Inflammatory macrophage treated with lipopolysaccharide for 1 hour (primary cell): ENCODE data around the gene ITGA3.

Experiments
- DNase-seq, 2 donors: peaks; one replicate each; pipeline ENCODE4 v3.0.0-alpha.2; 2020 to 2022

The ITGA3 gene

GRCh38 chr17:50055426-50056216 lies at the start of gene ITGA3:
ITGA3 (plus strand) TSS chr17:50056110; CDS start chr17:50056440, 330 bp downstream.
- DNase-seq = peak; percentile 21 to 53

DNA sequence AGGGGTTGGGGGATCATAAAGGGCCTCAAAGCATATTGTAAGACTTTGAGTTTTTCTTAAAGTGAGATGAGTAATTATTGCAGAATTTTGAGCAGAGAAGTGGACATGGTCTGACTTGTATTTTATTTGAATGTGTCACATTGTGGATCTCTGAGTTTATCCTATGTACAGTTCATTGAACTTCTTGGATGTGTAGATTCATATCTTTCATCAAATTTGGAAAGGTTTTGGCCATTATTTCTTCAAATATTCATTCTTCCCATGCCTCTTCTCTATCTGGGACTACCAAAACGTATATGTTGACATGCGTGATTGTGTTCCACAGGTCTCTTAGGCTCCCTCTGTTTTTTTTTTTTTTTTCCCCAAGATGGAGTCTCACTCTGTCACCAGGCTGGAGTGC lies 46.6 kb upstream of the ITGA3 start:
- no peak for DNase-seq

- DNase-seq = no peak
These were observed 42.8 kb upstream of the ITGA3 start for GRCh38 chr17:50013079-50013478.

DNA sequence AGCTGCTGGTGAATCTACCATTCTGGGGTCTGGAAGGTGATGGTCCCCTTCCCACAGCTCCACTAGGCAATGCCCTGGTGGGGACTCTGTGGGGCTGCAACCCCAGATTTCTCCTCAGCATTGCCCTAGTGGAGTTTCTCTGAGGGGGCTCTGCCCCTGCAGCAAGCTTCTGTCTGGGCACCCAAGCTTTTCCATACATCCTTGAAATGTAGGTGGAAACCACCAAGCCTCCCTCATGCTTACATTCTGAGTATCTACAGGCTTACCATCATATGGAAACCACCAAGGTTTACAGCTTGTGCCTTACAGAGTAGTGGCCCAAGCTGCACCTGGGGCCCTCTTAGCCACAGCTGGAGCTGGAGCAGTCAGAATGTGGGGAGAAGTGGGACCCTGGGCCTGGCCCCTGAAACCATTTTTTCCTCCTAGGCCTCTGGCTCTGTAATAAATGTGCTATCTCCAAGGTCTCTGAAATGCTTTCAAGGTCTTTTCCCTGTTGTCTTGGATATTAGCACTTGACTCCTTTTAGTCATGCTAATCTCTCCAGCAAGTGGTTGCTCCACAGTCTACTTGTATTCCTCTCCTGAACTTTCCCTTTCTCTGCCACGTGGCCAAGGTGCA lies 41.3 kb upstream of the ITGA3 start:
- no peak for DNase-seq

DNA sequence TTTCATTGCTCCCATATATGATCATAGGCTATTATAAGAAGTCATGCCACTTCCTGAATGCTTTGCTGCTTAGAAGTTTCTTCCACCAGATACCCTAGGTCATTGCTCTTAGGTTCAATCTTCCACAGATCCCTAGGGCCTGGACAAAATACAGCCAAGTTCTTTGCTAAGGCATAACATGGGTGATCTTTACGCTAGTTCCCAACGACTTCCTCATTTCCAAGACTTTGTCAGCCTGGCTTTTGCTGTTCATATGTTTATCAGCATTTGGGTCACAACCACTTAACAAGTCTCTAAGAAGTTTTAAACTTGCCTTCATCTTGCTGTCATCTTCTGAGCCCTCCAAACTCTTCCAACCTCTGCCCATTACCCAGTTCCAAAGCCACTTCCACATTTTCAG lies 40.8 kb upstream of the ITGA3 start:
- no peak for DNase-seq

DNA sequence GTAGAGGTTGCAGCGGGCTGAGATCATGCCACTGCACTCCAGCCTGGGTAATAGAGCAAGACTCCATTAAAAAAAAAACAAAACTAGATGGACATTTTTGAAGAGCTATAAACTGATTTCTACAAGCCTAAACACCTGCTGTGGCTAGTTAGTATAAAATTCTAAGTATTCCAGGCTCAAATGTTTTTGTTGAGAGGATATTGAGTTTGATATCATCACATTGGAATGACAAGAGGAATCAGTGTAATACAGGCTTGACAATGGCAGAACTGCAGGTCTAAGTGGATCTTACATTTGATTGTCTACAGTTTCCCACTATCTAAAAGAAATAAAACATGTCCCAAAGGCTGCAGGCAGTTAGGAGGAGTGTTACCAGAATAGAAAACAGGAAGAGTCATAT lies 37.0 kb upstream of the ITGA3 start:
- no peak for DNase-seq

DNA sequence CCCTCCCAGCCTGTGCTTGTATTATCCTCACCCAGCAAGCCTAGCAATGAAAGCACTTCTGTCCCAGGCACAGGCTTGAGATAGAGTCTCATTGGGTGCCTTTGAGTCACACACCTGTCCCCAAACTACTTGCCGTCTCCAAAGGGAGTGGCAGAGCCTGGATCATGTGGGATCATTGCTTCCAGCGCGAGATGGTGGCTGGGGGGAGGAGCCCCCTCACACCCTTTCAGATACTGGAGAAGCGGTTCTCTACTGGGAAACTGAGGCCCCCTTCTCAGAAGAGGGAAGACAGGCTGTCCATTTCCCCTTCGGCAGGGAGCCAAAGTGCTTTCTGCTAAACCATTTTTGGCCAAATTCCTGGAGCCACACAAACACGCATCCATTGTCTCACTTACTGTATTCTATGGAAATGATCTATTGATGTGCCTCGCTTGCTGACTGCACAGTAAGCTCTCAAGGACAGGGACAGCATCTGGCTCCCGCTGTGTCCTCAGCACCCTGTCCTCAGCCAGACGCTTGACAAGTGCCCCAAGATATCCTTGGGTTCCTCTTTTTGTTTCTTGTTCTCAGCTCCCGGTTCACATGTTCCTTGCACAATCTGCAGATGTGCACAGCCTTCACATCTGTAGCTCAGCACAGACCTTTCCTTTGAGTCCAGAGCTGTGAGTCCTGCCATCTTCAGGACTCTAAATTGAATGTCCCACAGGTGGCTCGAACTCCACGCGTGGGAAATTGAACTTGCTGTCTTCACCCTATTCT lies 34.9 kb upstream of the ITGA3 start:
- DNase-seq = peak; percentile 30 to 47

GRCh38 chr17:50021681-50022370 lies 34.1 kb upstream of the ITGA3 start:
- DNase-seq = no peak

DNA sequence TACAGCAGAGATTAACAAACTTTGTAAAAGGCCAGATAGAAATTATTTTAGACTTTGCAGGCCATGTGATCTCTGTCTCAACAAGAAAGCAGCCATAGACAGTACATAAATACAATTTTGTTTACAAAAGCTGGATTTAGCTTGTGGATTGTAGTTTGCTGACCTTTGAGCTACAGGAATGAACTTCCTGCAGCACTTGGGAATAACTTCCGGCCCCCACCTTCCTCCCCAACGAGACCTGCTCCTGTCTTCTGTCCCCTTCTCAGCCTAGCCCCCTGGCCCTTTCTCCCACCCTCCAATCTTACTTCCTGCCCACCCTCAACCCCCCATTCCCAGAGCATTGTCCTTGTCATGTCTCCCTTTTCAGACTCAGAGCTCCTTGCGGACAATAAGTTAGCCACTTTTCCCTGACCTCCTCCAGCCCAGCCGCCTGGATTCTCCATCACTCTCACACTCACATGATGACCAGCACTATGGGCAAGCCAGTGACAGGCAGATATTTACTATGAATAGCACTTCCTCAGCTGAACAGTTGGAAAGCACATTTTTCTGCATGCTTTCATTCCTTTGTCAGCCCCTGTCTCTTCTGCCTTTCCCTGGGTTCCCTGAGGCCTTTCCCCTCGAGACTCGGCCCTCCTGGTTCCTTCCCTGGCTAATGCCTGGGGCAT lies 33.3 kb upstream of the ITGA3 start:
- DNase-seq = no peak

GRCh38 chr17:50023520-50023919 lies 32.4 kb upstream of the ITGA3 start:
- DNase-seq = no peak

- DNase-seq = no peak
These were observed 31.1 kb upstream of the ITGA3 start for GRCh38 chr17:50024808-50025207.

- no peak for DNase-seq
These were observed 29.7 kb upstream of the ITGA3 start for GRCh38 chr17:50026046-50026675.

DNA sequence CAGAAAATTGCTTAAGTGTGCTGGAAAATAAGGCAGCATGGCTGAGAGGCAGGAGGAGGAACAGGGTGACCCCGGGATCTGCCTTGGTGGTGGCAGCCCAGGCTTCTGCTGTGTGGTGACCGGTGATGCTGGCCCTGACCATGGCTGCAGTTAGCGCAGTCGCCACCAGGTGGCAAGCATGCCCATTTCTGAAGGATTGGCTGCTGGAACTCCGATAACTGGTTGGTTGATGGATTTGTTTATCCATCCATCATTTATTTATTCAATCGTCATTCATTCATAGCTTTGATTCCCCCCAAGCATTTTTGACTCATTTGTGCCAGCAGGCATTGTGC lies 29.1 kb upstream of the ITGA3 start:
- peak; percentile 48 to 93 for DNase-seq

DNA sequence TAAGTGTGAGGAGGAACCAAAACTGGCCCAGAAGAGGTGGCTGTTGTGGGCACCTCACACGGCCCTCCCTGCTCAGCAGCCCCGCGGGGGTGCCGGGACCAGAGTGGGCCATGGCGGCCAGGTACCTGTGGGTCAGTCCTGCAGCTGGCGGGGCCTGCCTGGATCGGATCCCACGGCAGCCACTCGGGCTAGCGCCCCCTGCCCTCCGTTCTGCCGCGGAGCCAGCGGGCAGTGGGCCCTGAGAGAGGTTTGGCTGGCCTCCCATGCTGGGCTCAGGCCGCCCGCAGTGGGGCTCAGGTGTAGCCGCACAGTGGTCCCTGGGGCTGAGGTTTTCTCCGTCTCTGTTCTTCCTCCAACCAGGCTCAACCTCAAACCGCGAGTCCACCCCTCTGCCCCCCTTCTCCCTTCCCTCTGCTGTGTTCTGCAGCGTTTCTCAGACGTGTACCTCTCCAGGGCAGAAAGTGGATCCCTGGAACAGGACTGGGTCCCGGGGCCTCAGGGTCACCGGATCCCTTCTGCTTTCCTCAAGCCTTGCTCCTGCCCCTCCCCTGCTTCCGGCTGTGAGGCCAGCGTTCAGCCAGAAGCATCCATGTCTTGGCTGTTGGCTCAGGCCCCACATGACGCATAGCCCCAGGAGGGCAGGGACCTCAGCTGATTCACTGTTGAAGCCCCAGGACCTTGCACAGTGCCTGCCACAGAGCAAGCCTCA lies 28.6 kb upstream of the ITGA3 start:
- peak; percentile 35 to 58 for DNase-seq

DNA sequence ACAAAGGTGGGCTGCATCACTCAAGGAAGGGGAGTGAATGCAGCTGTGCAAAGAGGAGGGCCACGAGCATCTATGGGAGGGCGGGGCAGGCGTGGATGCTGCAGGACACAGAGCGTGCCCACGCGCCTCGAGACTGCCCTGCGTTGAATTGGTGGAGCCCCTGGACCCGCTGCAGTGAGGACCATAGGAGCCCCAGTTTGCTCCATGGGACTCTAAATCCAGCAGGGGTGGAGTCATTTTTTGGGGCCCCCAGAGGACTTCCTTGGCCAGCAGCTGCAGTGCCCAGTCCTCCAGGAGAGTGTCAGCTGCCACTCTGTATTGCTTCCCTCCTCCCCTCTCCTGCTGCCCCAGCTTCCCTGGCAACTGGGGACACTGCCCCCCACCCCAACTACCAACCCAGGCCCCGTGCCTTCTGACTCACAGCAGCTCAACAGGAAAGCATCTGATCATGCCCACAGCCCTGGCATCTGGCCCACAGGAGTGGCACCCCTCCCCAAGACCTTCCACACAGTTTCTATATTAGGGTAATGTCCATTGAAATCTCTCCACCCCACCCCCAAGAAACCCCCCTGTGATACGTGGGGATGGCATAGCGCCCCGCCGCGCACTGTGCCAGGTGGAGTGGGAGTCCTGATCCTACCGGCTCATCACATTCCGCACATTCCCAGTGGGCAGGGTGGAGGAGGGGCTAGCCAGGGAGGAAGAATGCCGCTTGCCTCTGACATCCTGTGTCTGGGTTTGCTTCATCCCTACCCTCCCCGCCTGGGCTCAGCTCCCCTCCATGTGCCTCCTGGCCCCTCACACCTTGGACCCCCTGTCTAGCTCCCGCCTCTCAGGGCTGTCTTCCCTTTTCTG lies 27.8 kb upstream of the ITGA3 start:
- DNase-seq = peak in 1 of 2 donors; percentile 24

GRCh38 chr17:50028736-50029120 lies 27.2 kb upstream of the ITGA3 start:
- no peak for DNase-seq

- DNase-seq = no peak
These were observed 26.7 kb upstream of the ITGA3 start for GRCh38 chr17:50029185-50029584.

DNA sequence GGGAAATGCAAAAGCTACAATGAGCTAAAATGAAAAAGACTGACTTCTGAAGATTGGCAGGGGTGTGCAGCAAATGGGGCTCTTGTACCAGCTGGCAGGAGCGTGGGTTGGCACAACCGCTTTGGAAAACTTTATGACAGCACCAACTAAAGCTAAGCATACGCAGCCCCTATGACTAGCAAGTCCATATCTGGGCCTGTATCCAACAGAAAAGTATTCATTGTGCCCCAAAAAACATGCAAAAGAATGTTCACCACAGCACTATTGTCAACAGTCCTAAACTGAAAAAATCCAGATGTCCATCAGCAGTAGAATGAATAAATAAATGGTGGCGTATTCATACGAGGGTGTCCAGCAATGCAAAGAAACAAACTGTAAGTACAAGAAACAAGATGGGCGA lies 22.6 kb upstream of the ITGA3 start:
- DNase-seq = no peak

- no peak for DNase-seq
These were observed 21.2 kb upstream of the ITGA3 start for GRCh38 chr17:50034498-50035364.

DNA sequence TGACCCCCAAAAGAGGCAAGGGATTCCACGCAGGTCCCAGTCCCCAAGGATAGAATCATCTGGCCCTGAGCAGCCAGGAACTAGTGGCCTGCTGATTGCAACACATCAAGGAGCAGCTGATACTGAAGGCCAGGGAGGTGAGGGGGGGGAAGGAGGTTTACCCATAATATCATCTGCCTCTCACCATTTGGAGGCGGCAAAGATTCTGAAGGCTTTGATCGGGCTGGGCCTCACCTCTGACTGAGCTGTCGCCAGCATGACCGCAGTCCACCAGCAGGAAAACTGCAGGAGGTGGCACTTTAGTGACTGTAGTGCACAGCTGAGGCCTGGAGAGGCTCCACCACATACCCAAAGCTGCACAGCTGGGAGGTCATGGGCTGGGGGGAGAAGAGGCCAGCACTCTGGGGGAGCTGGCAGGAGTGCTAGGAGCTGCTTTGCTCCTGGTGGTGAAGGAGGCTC lies 20.5 kb upstream of the ITGA3 start:
- DNase-seq = no peak
